Measurements from ENCODE around the gene KRT35. TPM values are rescaled to one million over a fixed set of nuclear protein-coding genes. Genes with fewer than 3 reads are reported as not detected.

The KRT35 gene
- total and polyA plus RNA-seq, 10 donors, result 0.19 TPM; not detected in 8

- H3K9me3 ChIP-seq, result no peaks in the 10 kb centered on the region
- H3K27me3 ChIP-seq (replicated peaks in 1 of 7), result peaks cover 0 to 19% (median 0%) of the 10 kb centered on the region in 7 donors
- H3K36me3 ChIP-seq, result no peaks in the 10 kb centered on the region
- no peak overlapping the region for H3K4me3 ChIP-seq
- peaks cover 0 to 29% (median 4%) of the 10 kb centered on the region in 6 donors for H3K4me1 ChIP-seq
- peak; percentile 89 for DNase-seq
- no peak for TF ChIP-seq POLR2A (IDR thresholded peaks at IDR 0.05)
- TF ChIP-seq CTCF (IDR thresholded peaks at IDR 0.05 in 8 of 11, conservative IDR thresholded peaks at IDR 0.05 in 3 of 11), result peak in 9 of 11 experiments; percentile 17 to 70 (median 46)
- no peak overlapping the region for H3K27ac ChIP-seq
- intact Hi-C loops (cut with DNase I; ENCODE audit: low total_unique reads), result no loop called here
- WGBS, 5 donors, result 63 to 81% (median 67%) methylated on average over 11 to 29 of the region's 29 CpGs
These were observed 6.0 kb upstream of the KRT35 start for GRCh38 chr17:41486809-41487530.

GRCh38 chr17:41486316-41486715 lies 5.4 kb upstream of the KRT35 start:
- peaks cover 0 to 19% (median 0%) of the 10 kb centered on the region in 7 donors for H3K27me3 ChIP-seq (replicated peaks in 1 of 7)
- TF ChIP-seq CTCF (IDR thresholded peaks at IDR 0.05 in 8 of 11, conservative IDR thresholded peaks at IDR 0.05 in 3 of 11) (no peak), POLR2A (IDR thresholded peaks at IDR 0.05) (no peak), POLR2AphosphoS5 (IDR thresholded peaks at IDR 0.05) (no peak)
- H3K9me3 ChIP-seq, result no peaks in the 10 kb centered on the region
- no peak for DNase-seq
- no peak overlapping the region for H3K4me3 ChIP-seq
- H3K27ac ChIP-seq, result no peak overlapping the region
- 88 to 96% (median 90%) methylated on average over 10 to 13 of the region's 13 CpGs for WGBS, 5 donors
- intact Hi-C loops (cut with DNase I; ENCODE audit: low total_unique reads), result no loop called here
- H3K36me3 ChIP-seq, result no peaks in the 10 kb centered on the region
- peaks cover 0 to 26% (median 4%) of the 10 kb centered on the region in 6 donors for H3K4me1 ChIP-seq

GRCh38 chr17:41484920-41485904 lies 4.3 kb upstream of the KRT35 start:
- H3K4me1 ChIP-seq, result peaks cover 0 to 19% (median 2%) of the 10 kb centered on the region in 6 donors
- DNase-seq, result no peak
- intact Hi-C loops (cut with DNase I; ENCODE audit: low total_unique reads), result no loop called here
- H3K9me3 ChIP-seq, result no peaks in the 10 kb centered on the region
- peaks cover 0 to 19% (median 0%) of the 10 kb centered on the region in 7 donors for H3K27me3 ChIP-seq (replicated peaks in 1 of 7)
- no peaks in the 10 kb centered on the region for H3K36me3 ChIP-seq
- H3K27ac ChIP-seq, result no peak overlapping the region
- no peak for TF ChIP-seq POLR2A (IDR thresholded peaks at IDR 0.05)
- TF ChIP-seq POLR2AphosphoS5 (IDR thresholded peaks at IDR 0.05), result no peak
- TF ChIP-seq CTCF (IDR thresholded peaks at IDR 0.05 in 8 of 11, conservative IDR thresholded peaks at IDR 0.05 in 3 of 11), result no peak
- H3K4me3 ChIP-seq, result no peak overlapping the region
- 73 to 91% (median 82%) methylated on average over 7 to 8 of the region's 8 CpGs for WGBS, 5 donors

Measured in spleen (tissue), 11 donors.